Kidney epithelial cell (primary cell): ENCODE data around the gene VIPR2. TPM values are rescaled to one million over a fixed set of nuclear protein-coding genes. Genes with fewer than 3 reads are reported as not detected.

Experiments
- DNase-seq: peaks from one replicate; pipeline ENCODE4 v3.0.0-alpha.2; 2010; ENCODE audit warnings: low read depth
- H3K27me3 ChIP-seq: 2 replicates; pipeline ENCODE4 v1.6.0; 2011; ENCODE audit warnings: low read length; ENCODE audit not compliant: control insufficient read depth, insufficient read depth
- H3K36me3 ChIP-seq: 2 replicates; pipeline ENCODE4 v1.5.1; 2011; ENCODE audit warnings: low read length; ENCODE audit not compliant: control insufficient read depth, insufficient read depth
- H3K4me3 ChIP-seq: 2 replicates; pipeline ENCODE4 v1.5.1; 2011; ENCODE audit warnings: low read depth, mild to moderate bottlenecking, control low read depth, low read length
- total RNA-seq: library from RNA; depleted of rRNA; stranded (reverse); fragments of >200 nt; gene quantifications from 2 replicates; pipeline ENCODE4 v1.2.3, GENCODE V29; 2015
- TF ChIP-seq, protein P1 (sequence below): IDR thresholded peaks from 2 replicates; pipeline ENCODE4 v1.5.1; 2011; ENCODE audit warnings: mild to moderate bottlenecking, moderate library complexity, low read length, control low read depth, inconsistent platforms; ENCODE audit not compliant: insufficient read depth, poor library complexity, severe bottlenecking

Gene VIPR2
- total RNA-seq, 1 donor from 2014 or later: not detected

DNA sequence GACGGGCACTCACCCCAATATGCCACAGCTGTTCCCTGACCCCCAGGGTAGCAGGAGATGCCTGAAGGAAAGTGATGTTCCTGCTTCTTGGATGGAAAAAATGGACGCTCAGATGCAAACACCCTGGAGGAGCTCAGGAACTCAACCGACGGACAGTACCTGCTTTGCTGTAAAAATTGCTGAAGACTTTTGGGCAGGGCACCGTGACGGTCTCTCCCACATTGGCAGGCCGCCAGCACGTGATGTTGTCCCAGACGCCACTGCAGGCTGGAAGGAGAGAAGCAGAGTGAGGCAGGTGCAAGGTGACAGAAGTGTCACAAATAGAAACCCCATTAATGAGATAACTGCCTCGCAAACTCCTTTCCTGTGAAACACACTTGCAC, 35.0 kb downstream of the VIPR2 start:
- no peak for DNase-seq
- Histone ChIP-seq H3K4me3 (no peak overlapping the region), H3K36me3 (no peaks in the 10 kb centered on the region), H3K27me3 (peaks cover 9% of the 10 kb centered on the region)
- TF ChIP-seq, protein P1, sequence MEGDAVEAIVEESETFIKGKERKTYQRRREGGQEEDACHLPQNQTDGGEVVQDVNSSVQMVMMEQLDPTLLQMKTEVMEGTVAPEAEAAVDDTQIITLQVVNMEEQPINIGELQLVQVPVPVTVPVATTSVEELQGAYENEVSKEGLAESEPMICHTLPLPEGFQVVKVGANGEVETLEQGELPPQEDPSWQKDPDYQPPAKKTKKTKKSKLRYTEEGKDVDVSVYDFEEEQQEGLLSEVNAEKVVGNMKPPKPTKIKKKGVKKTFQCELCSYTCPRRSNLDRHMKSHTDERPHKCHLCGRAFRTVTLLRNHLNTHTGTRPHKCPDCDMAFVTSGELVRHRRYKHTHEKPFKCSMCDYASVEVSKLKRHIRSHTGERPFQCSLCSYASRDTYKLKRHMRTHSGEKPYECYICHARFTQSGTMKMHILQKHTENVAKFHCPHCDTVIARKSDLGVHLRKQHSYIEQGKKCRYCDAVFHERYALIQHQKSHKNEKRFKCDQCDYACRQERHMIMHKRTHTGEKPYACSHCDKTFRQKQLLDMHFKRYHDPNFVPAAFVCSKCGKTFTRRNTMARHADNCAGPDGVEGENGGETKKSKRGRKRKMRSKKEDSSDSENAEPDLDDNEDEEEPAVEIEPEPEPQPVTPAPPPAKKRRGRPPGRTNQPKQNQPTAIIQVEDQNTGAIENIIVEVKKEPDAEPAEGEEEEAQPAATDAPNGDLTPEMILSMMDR: no peak

DNA sequence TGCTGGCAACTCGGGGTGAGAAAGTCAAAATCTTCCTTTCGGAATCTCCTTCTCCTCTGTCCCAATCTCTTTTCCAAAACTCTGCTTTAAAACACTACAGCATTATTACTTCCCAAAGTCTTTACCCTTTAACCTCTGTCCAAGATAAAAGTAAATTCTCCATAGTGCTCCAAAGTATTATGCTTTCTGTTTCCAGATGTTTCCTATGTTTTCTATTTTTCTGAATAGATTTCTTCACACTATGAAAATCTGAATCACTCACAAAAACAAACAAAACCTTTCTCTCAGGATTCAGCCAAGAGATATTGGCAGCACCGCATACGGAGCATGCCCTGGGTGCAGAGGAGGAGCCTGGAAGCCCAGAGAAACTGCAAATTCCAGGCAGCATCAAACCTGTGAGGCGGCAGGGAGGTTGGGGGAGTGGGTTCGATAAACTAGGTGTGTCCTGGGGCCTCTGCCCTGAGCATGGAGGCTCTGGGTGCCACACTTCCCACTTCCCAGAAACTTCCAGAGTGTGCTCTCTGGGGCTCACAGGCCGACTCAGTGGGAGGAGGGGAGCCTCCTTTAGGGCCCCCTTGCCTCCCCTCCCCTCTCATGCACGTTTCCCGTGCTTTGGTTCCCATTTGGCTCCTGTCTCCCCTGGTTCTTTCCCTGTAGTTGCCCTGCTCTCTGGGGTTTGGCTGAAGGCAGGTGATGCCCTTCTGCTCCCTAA, 35.6 kb downstream of the VIPR2 start:
- Histone ChIP-seq H3K36me3 (no peaks in the 10 kb centered on the region), H3K27me3 (peaks cover 9% of the 10 kb centered on the region), H3K4me3 (no peak overlapping the region)
- no peak for DNase-seq
- TF ChIP-seq, protein P1: no peak

DNA sequence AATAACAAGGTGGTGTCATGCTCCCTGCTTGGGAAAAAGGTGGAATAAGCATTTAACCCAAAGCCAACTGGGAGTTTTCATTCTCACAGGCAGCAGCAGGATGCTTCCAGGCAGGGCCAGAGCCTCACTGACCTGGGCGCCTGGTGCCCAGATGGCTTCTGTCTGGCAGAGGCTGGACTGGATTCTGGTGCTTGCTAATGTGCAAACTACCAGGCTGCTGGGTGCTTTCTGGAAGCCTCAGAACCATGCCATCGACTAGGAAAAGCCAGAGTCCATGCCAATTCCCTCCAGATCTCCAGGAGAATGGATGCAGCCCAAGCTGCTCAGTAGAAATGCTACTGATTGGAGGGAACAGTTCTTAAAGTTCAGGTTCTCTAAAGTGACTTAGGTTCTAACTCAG, 36.2 kb downstream of the VIPR2 start:
- peaks cover 9% of the 10 kb centered on the region for H3K27me3 ChIP-seq
- H3K36me3 ChIP-seq: no peaks in the 10 kb centered on the region
- TF ChIP-seq, protein P1: no peak
- H3K4me3 ChIP-seq: no peak overlapping the region
- DNase-seq: no peak

DNA sequence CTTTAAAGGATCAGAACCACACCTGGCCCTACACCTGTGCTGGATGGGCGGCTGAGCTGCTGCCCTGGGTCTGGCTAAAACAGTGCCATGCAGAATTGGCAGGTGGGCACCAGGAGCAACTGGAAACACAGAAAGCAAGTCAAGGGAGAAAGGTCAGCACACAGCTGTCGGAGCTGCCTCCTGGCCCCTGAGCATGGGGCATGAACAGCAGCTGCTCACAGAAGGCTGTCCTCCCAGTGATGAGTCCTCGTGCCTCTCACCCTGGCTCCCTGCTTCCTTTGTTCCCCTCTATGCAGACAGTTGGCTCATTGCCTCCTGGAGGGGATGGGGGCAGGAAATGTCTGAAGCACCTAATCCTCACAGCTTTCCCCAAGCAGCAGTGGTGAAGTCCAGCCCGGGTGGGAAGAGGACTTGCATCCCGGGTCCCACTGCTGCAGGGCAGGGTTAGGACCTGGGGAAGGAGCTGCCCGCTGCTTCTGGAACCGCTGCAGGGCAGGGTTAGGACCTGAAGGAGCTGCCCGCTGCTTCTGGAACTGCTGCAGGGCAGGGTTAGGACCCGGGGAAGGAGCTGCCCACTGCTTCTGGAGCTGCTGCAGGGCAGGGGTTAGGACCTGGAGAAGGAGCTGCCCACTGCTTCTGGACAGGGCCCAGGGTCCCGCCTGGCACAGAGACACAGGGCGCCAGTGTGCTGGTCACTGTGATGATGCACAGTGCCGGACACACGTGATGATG, 37.3 kb downstream of the VIPR2 start:
- no peaks in the 10 kb centered on the region for H3K36me3 ChIP-seq
- peaks cover 5% of the 10 kb centered on the region for H3K27me3 ChIP-seq
- no peak overlapping the region for H3K4me3 ChIP-seq
- no peak for DNase-seq
- TF ChIP-seq, protein P1: no peak

DNA sequence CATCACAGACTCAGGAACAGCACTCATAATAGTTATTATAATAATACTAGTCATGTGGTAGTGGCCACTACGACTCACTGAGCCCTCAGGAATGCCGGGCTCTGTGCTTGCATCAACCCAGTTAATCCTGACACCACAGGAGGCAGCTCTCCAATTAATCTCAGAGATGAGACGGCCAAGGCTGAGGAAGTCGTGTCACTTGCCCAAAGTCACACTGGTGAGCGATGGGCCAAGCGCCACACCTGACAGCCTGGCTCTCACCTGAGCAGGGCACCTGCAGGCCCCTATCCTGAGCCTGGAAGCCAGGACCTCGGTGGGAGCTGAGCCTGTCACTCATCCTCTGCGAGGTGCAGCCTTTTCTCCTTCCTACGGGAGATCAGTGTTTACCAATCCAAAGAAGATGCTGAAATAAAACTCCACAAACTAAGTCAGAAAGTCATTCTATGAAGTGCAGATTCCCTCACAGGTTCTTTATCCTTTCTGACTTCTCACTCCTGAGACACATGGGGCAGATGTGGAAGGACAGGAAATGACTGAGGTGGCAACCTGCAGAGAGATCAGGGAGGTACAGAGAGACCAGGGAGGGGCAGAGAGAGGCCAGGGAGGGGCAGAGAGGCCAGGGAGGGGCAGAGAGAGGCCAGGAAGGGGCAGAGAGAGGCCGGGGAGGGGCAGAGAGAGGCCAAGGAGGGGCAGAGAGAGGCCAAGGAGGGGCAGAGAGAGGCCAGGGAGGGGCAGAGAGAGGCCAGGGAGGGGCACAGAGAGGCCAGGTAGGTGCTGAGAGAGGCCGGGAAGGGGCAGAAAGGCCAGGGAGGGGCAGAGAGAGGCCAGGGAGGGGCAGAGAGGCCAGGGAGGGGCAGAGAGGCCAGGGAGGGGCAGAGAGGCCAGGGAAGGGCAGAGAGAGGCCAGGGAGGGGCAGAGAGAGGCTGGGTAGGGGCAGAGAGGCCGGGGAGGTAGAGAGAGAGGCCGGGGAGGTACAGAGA, 38.5 kb downstream of the VIPR2 start:
- no peak for DNase-seq
- TF ChIP-seq, protein P1: no peak
- Histone ChIP-seq H3K36me3 (no peaks in the 10 kb centered on the region), H3K4me3 (no peak overlapping the region), H3K27me3 (peaks cover 2% of the 10 kb centered on the region)
